Neural crest cell (in vitro differentiated cells): ENCODE data around the gene ARRDC3. TPM values are rescaled to one million over a fixed set of nuclear protein-coding genes. Genes with fewer than 3 reads are reported as not detected.

ENCODE experiments used
- DNase-seq: peaks from one replicate; pipeline ENCODE4 v3.0.0; 2021; ENCODE audit warnings: low read depth, mixed read lengths, low spot score
- H3K27ac Mint-ChIP-seq: one replicate; pipeline ENCODE4 v1.8.0; 2021; ENCODE audit warnings: mild to moderate bottlenecking, mixed read lengths; ENCODE audit not compliant: unreplicated experiment
- H3K27me3 Mint-ChIP-seq: 2 replicates; pipeline ENCODE4 v1.8.0; 2021; ENCODE audit warnings: low read depth, mild to moderate bottlenecking, mixed read lengths
- H3K36me3 Mint-ChIP-seq: 2 replicates; pipeline ENCODE4 v1.8.0; 2021; ENCODE audit warnings: low read depth, mild to moderate bottlenecking, mixed read lengths
- H3K4me1 Mint-ChIP-seq: 2 replicates; pipeline ENCODE4 v1.8.0; 2021; ENCODE audit warnings: mixed read lengths
- H3K4me3 Mint-ChIP-seq: one replicate; pipeline ENCODE4 v1.8.0; 2021; ENCODE audit warnings: mild to moderate bottlenecking, mixed read lengths
- H3K9me3 Mint-ChIP-seq: 2 replicates; pipeline ENCODE4 v1.8.0; 2021; ENCODE audit warnings: mixed read lengths
- CTCF ChIP-seq: fragments of 200-600 bp; sonication (generic); conservative IDR thresholded peaks from 2 replicates; pipeline ENCODE4 v1.5.0; 2021; ENCODE audit warnings: antibody characterized with exemption, mild to moderate bottlenecking
- total RNA-seq: library from RNA; stranded (reverse); gene quantifications from 2 replicates; pipeline ENCODE4 v1.2.1, GENCODE V29; 2021

Gene ARRDC3
- total RNA-seq, 1 donor from 2014 or later: 59.7 TPM

GRCh38 chr5:91379914-91380490 is 3.1 kb downstream of the ARRDC3 start:
- Mint-ChIP-seq H3K27ac (peak overlapping the region; percentile 100), H3K4me3 (peak overlapping the region; percentile 99), H3K9me3 (no peaks in the 10 kb centered on the region), H3K4me1 (peaks cover 37% of the 10 kb centered on the region), H3K27me3 (peaks cover 3% of the 10 kb centered on the region), H3K36me3 (peaks cover 4% of the 10 kb centered on the region)
- no peak for TF ChIP-seq CTCF
- DNase-seq: peak; percentile 85

GRCh38 chr5:91379246-91379913 is 3.7 kb downstream of the ARRDC3 start:
- no peak for TF ChIP-seq CTCF
- Mint-ChIP-seq H3K4me1 (peaks cover 34% of the 10 kb centered on the region), H3K36me3 (peaks cover 8% of the 10 kb centered on the region)

GRCh38 chr5:91378752-91379211 is 4.3 kb downstream of the ARRDC3 start:
- Mint-ChIP-seq H3K4me3 (peak overlapping the region; percentile 99), H3K36me3 (peaks cover 11% of the 10 kb centered on the region), H3K4me1 (peaks cover 30% of the 10 kb centered on the region), H3K9me3 (no peaks in the 10 kb centered on the region), H3K27me3 (peaks cover 3% of the 10 kb centered on the region), H3K27ac (peak overlapping the region; percentile 94)
- no peak for TF ChIP-seq CTCF
- DNase-seq: no peak

More at GRCh38 chr5:91379246-91379913, 3.7 kb downstream of the ARRDC3 start:
- DNase-seq: no peak
- peaks cover 3% of the 10 kb centered on the region for H3K27me3 Mint-ChIP-seq
- H3K4me3 Mint-ChIP-seq: peak overlapping the region; percentile 99
- H3K9me3 Mint-ChIP-seq: no peaks in the 10 kb centered on the region
- peak overlapping the region; percentile 100 for H3K27ac Mint-ChIP-seq

- Mint-ChIP-seq H3K27ac (peak overlapping the region; percentile 13), H3K27me3 (no peaks in the 10 kb centered on the region), H3K4me1 (peaks cover 28% of the 10 kb centered on the region), H3K4me3 (peak overlapping the region; percentile 44), H3K9me3 (no peaks in the 10 kb centered on the region), H3K36me3 (peaks cover 30% of the 10 kb centered on the region)
- DNase-seq: no peak
- no peak for TF ChIP-seq CTCF
Observed at GRCh38 chr5:91374893-91375520, 8.1 kb downstream of the ARRDC3 start.

- no peak for TF ChIP-seq CTCF
- H3K27me3 Mint-ChIP-seq: no peaks in the 10 kb centered on the region
- H3K27ac Mint-ChIP-seq: no peak overlapping the region
- peaks cover 33% of the 10 kb centered on the region for H3K36me3 Mint-ChIP-seq
- no peak overlapping the region for H3K4me3 Mint-ChIP-seq
- H3K4me1 Mint-ChIP-seq: peaks cover 22% of the 10 kb centered on the region
- no peak for DNase-seq
- no peaks in the 10 kb centered on the region for H3K9me3 Mint-ChIP-seq
Observed at GRCh38 chr5:91373600-91373999, 9.5 kb downstream of the ARRDC3 start.
